Measurements from ENCODE around the gene ATRNL1.
"Not testable (repeated sequence)": the region's sequence is repeated elsewhere in the genome, so short reads cannot be mapped to it uniquely, and the experiment has no call there.

The ATRNL1 gene

DNA sequence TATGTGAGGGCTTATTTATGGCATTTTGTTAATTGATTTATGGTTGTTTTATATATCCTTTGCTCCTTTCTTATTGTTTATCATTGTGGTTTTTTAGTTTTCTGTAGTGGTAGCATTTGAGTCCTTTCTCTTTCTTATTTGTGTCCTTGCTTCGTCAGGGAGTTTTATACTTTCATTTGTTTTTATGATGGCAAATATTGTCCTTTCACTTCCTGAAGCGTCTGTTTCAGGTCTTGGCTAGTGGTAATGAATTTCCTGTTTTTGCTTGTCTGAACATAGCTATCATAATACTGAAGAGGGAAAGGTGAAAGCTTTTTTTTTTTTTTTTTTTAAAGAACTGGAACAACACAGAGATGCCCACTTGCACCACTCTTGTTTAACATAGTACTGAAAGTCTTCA, 228.2 kb downstream of the ATRNL1 start:
- no peak overlapping the region for H3K4me3 ChIP-seq (ENCODE audit: extremely low read depth, insufficient read depth, low read length, poor library complexity, severe bottlenecking)
- no peak overlapping the region for H3K27ac ChIP-seq (ENCODE audit: low read depth, low read length, severe bottlenecking)
- no peaks in the 10 kb centered on the region for H3K4me1 ChIP-seq (ENCODE audit: control insufficient read depth, insufficient read depth, low read length, poor library complexity, severe bottlenecking)
- H3K9me3 ChIP-seq (ENCODE audit: control insufficient read depth, low read length) = no peaks in the 10 kb centered on the region
- H3K36me3 ChIP-seq (ENCODE audit: control insufficient read depth, insufficient read depth, low read length) = no peaks in the 10 kb centered on the region
- WGBS, 2 experiments (ENCODE audit: insufficient coverage in 2 of 2) = no CpG with 5 or more reads among the region's 2 CpGs

DNA sequence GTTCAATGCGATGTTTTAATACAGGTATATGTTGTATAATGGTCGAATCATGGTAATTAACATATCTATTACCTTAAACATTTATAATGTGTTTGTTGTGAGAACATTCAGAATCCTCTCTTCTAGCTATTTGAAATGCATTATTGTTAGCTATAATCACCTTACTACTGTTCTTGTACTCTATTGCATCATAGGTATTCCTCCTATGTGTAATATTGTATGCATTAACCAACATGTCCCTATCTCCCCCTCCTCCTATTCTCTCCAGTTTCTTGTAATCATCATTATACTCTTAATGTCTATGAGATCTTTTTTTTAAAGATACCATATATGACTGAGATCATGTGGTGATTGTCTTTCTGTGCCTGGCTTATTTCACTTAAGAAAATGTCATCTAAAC, 235.2 kb downstream of the ATRNL1 start:
- Histone ChIP-seq H3K4me3 (ENCODE audit: extremely low read depth, insufficient read depth, low read length, poor library complexity, severe bottlenecking) (no peak overlapping the region), H3K36me3 (ENCODE audit: control insufficient read depth, insufficient read depth, low read length) (no peaks in the 10 kb centered on the region), H3K9me3 (ENCODE audit: control insufficient read depth, low read length) (no peaks in the 10 kb centered on the region), H3K27ac (ENCODE audit: low read depth, low read length, severe bottlenecking) (no peak overlapping the region), H3K4me1 (ENCODE audit: control insufficient read depth, insufficient read depth, low read length, poor library complexity, severe bottlenecking) (no peaks in the 10 kb centered on the region)
- no CpG with 5 or more reads among the region's 2 CpGs for WGBS, 2 experiments (ENCODE audit: insufficient coverage in 2 of 2)

DNA sequence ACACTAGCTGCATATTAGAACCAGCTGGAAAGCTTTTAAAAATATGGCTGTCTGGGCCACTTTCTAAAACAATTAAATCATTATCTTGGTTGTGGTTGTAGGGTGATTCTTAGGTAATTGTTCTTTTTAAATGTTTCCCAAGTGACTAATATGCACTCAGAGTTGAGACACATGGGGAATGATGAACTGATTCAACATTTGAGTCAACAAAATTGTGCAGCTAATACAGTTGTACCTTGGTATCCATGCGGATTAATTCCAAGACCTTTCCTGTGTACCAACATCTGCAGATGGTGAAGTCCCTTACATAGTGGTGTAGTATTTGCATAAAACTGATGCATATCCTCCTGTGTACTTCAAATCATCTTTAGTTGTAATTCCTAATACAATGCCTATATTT, 242.2 kb downstream of the ATRNL1 start:
- H3K4me3 ChIP-seq (ENCODE audit: extremely low read depth, insufficient read depth, low read length, poor library complexity, severe bottlenecking) = no peak overlapping the region
- no peak overlapping the region for H3K27ac ChIP-seq (ENCODE audit: low read depth, low read length, severe bottlenecking)
- WGBS, 2 experiments (ENCODE audit: insufficient coverage in 2 of 2) = 100% methylated on average over 1 of the region's 1 CpG; no CpG with 5 or more reads in 1 of the 2 experiments
- H3K9me3 ChIP-seq (ENCODE audit: control insufficient read depth, low read length) = no peaks in the 10 kb centered on the region
- no peaks in the 10 kb centered on the region for H3K36me3 ChIP-seq (ENCODE audit: control insufficient read depth, insufficient read depth, low read length)
- no peaks in the 10 kb centered on the region for H3K4me1 ChIP-seq (ENCODE audit: control insufficient read depth, insufficient read depth, low read length, poor library complexity, severe bottlenecking)

DNA sequence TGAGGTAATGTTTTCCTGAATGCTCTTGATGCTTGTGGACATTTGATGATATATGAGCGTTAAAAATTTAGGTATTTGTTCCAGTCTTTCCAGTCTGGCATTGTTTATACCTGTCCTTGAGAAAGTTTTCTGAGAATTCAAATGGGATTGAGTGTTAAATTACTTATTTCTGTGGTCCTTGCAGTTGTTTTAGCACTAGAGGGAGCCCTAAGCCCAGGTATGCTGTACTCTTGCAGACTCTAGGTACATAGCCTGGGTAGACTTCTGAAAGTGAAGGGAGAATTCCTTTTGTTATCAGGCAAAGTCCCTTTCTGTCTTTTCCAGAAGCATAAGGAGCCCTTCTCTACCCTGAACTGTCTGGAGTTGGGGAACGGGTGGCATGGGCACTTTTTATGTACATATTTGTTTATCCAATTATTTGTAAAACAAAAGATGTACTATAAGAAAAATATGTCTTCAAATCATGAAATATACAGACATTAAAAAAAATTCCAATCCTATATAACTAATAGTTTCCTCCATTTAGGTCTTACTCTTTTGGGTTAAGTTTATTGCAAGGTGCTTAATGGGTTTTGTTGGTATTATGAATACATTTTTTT, 262.1 kb downstream of the ATRNL1 start:
- H3K36me3 ChIP-seq (ENCODE audit: control insufficient read depth, insufficient read depth, low read length) = no peaks in the 10 kb centered on the region
- H3K4me3 ChIP-seq (ENCODE audit: extremely low read depth, insufficient read depth, low read length, poor library complexity, severe bottlenecking) = no peak overlapping the region
- no peak overlapping the region for H3K27ac ChIP-seq (ENCODE audit: low read depth, low read length, severe bottlenecking)
- no peaks in the 10 kb centered on the region for H3K9me3 ChIP-seq (ENCODE audit: control insufficient read depth, low read length)
- 0 to 9% methylated on average over 1 of the region's 2 CpGs for WGBS, 2 experiments (ENCODE audit: insufficient coverage in 2 of 2)
- no peaks in the 10 kb centered on the region for H3K4me1 ChIP-seq (ENCODE audit: control insufficient read depth, insufficient read depth, low read length, poor library complexity, severe bottlenecking)

DNA sequence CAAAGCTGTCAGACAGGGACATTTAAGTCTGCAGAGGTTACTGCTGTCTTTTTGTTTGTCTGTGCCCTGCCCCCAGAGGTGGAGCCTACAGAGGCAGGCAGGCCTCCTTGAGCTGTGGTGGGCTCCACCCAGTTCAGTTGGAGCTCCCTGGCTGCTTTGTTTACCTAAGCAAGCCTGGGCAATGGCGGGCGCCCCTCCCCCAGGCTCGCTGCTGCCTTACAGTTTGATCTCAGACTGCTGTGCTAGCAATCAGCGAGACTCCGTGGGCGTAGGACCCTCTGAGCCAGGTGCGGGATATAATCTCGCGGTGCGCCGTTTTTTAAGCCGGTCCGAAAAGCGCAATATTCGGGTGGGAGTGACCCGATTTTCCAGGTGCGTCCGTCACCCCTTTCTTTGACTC, 274.8 kb downstream of the ATRNL1 start:
- 84 to 100% methylated on average over 3 to 13 of the region's 18 CpGs for WGBS, 2 experiments (ENCODE audit: insufficient coverage in 2 of 2)
- not testable (repeated sequence) for H3K9me3 ChIP-seq (ENCODE audit: control insufficient read depth, low read length); H3K36me3 ChIP-seq (ENCODE audit: control insufficient read depth, insufficient read depth, low read length)

DNA sequence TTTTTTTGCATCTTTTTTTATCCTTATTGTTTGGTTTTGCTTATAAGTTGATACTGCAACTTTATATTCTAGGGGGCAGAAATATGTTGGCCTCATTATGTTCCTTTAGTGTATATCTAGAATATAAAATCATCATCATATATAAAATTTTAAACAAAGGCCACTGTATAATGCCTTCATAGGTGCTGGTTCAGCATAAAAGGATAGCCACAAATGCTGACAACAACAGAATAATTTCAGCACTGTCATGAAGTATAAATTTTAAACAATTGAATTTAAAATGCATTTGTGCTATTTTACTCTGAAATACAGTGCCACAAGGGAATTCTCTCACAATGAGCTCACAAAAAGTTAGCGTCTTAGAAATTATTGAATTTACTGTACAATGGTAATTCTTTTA, 285.9 kb downstream of the ATRNL1 start:
- Histone ChIP-seq H3K4me3 (ENCODE audit: extremely low read depth, insufficient read depth, low read length, poor library complexity, severe bottlenecking) (no peak overlapping the region), H3K27ac (ENCODE audit: low read depth, low read length, severe bottlenecking) (no peak overlapping the region), H3K4me1 (ENCODE audit: control insufficient read depth, insufficient read depth, low read length, poor library complexity, severe bottlenecking) (no peaks in the 10 kb centered on the region), H3K9me3 (ENCODE audit: control insufficient read depth, low read length) (no peaks in the 10 kb centered on the region), H3K36me3 (ENCODE audit: control insufficient read depth, insufficient read depth, low read length) (no peaks in the 10 kb centered on the region)
- WGBS, 2 experiments (ENCODE audit: insufficient coverage in 2 of 2) = no CpG with 5 or more reads among the region's 1 CpG

More for the DNA sequence above, 274.8 kb downstream of the ATRNL1 start:
- not testable (repeated sequence) for H3K27ac ChIP-seq (ENCODE audit: low read depth, low read length, severe bottlenecking); H3K4me1 ChIP-seq (ENCODE audit: control insufficient read depth, insufficient read depth, low read length, poor library complexity, severe bottlenecking); H3K4me3 ChIP-seq (ENCODE audit: extremely low read depth, insufficient read depth, low read length, poor library complexity, severe bottlenecking)

DNA sequence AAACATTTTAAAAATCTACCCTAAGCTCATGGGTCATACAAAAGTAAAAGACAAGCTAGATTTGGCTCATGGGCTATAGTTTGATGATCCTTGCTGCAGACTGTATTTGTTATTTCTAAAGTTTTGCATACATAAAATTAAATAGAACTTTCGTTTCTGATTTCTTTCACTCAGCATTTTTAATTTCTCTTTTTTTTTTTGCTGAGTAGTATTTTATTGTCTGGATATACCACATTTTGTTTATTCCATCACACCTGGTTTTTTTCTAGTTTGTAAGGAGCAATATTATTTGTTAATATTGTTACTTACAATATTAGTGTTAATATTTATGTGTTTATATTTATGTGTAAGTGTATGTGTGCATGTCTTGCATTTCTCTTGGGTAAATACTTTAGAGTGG, 291.5 kb downstream of the ATRNL1 start:
- H3K36me3 ChIP-seq (ENCODE audit: control insufficient read depth, insufficient read depth, low read length) = no peaks in the 10 kb centered on the region
- no CpG with 5 or more reads among the region's 1 CpG for WGBS, 2 experiments (ENCODE audit: insufficient coverage in 2 of 2)
- H3K9me3 ChIP-seq (ENCODE audit: control insufficient read depth, low read length) = no peaks in the 10 kb centered on the region
- no peak overlapping the region for H3K4me3 ChIP-seq (ENCODE audit: extremely low read depth, insufficient read depth, low read length, poor library complexity, severe bottlenecking)
- no peak overlapping the region for H3K27ac ChIP-seq (ENCODE audit: low read depth, low read length, severe bottlenecking)
- H3K4me1 ChIP-seq (ENCODE audit: control insufficient read depth, insufficient read depth, low read length, poor library complexity, severe bottlenecking) = no peaks in the 10 kb centered on the region

DNA sequence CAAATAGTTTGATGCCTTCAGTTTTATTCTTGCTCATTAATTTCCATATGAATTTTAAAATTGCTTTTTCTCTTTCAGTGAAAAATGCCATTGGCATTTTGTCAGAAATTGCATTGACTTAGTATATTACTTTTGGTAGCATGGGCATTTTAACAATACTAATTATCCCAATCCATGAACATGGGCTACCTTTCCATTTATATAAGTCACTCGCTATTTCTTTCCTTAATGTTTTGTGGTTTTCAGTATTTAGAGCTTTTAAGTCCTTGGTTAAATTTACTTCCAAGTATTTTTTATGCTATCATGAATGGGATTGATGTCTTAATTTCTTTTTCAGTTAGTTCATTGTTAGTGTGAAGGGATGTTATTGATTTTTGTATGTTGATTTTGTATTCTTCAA, 297.4 kb downstream of the ATRNL1 start:
- H3K4me1 ChIP-seq (ENCODE audit: control insufficient read depth, insufficient read depth, low read length, poor library complexity, severe bottlenecking) = no peaks in the 10 kb centered on the region
- H3K36me3 ChIP-seq (ENCODE audit: control insufficient read depth, insufficient read depth, low read length) = no peaks in the 10 kb centered on the region
- no CpG with 5 or more reads among the region's 1 CpG for WGBS, 2 experiments (ENCODE audit: insufficient coverage in 2 of 2)

DNA sequence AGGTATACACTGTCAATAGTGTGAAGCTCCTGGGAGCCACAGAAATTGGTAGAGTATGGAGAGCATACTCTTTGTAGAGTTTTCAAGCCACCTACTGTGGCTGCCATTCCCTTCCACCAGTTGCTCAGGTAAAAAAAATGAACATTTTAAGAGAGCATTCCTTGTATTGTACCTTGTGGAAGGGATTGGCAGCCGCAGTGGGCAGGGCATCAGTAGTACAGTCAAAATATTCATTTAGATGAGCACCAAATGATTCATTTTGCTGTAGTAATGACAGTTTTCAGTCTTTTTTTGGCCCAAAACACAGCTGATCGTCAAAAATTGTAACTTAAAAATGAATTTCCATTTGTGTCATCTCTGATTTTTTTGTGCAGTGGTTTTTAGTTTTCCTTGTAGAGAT, 304.9 kb downstream of the ATRNL1 start:
- no peak overlapping the region for H3K4me3 ChIP-seq (ENCODE audit: extremely low read depth, insufficient read depth, low read length, poor library complexity, severe bottlenecking)
- H3K36me3 ChIP-seq (ENCODE audit: control insufficient read depth, insufficient read depth, low read length) = no peaks in the 10 kb centered on the region
- H3K9me3 ChIP-seq (ENCODE audit: control insufficient read depth, low read length) = no peaks in the 10 kb centered on the region
- H3K27ac ChIP-seq (ENCODE audit: low read depth, low read length, severe bottlenecking) = no peak overlapping the region
- 80% methylated on average over 1 of the region's 2 CpGs; no CpG with 5 or more reads in 1 of the 2 experiments for WGBS, 2 experiments (ENCODE audit: insufficient coverage in 2 of 2)
- H3K4me1 ChIP-seq (ENCODE audit: control insufficient read depth, insufficient read depth, low read length, poor library complexity, severe bottlenecking) = no peaks in the 10 kb centered on the region

More for the DNA sequence above, 297.4 kb downstream of the ATRNL1 start:
- no peak overlapping the region for H3K27ac ChIP-seq (ENCODE audit: low read depth, low read length, severe bottlenecking)
- no peak overlapping the region for H3K4me3 ChIP-seq (ENCODE audit: extremely low read depth, insufficient read depth, low read length, poor library complexity, severe bottlenecking)
- no peaks in the 10 kb centered on the region for H3K9me3 ChIP-seq (ENCODE audit: control insufficient read depth, low read length)

DNA sequence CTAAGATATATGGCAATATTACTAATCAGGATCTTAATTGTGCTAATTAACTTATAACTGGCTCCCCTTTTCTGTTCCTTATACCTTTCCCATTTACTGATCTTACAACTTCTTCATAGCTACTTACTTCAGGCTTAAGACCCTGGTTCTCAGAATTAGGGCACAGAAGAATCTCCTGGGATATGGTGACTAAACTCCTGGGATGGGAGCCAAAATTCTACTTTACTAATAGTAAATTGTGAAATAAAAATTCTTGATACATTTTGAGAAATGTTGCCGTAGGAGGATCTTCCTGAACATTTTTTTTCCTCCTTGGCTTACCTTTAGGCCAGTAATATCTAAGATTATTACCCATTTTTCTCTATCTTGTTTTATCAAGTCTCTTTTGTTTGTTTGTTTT, 309.5 kb downstream of the ATRNL1 start:
- H3K27ac ChIP-seq (ENCODE audit: low read depth, low read length, severe bottlenecking) = no peak overlapping the region
- no peaks in the 10 kb centered on the region for H3K9me3 ChIP-seq (ENCODE audit: control insufficient read depth, low read length)
- no CpG with 5 or more reads among the region's 1 CpG for WGBS, 2 experiments (ENCODE audit: insufficient coverage in 2 of 2)
- H3K36me3 ChIP-seq (ENCODE audit: control insufficient read depth, insufficient read depth, low read length) = no peaks in the 10 kb centered on the region
- no peaks in the 10 kb centered on the region for H3K4me1 ChIP-seq (ENCODE audit: control insufficient read depth, insufficient read depth, low read length, poor library complexity, severe bottlenecking)
- H3K4me3 ChIP-seq (ENCODE audit: extremely low read depth, insufficient read depth, low read length, poor library complexity, severe bottlenecking) = no peak overlapping the region

DNA sequence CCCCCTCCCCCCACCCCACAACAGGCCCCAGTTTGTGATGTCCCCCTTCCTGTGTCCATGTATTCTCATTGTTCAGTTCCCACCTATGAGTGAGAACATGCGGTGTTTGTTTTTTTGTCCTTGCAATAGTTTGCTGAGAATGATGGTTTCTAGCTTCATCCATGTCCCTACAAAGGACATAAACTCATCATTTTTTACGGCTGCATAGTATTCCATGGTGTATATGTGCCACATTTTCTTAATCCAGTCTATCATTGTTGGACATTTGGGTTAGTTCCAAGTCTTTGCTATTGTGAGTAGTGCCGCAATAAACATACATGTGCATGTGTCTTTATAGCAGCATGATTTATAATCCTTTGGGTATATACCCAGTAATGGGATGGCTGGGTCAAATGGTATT, 312.7 kb downstream of the ATRNL1 start:
- H3K4me3 ChIP-seq (ENCODE audit: extremely low read depth, insufficient read depth, low read length, poor library complexity, severe bottlenecking); H3K4me1 ChIP-seq (ENCODE audit: control insufficient read depth, insufficient read depth, low read length, poor library complexity, severe bottlenecking); H3K36me3 ChIP-seq (ENCODE audit: control insufficient read depth, insufficient read depth, low read length); H3K9me3 ChIP-seq (ENCODE audit: control insufficient read depth, low read length); H3K27ac ChIP-seq (ENCODE audit: low read depth, low read length, severe bottlenecking): not testable (repeated sequence)
- WGBS, 2 experiments (ENCODE audit: insufficient coverage in 2 of 2) = no CpG with 5 or more reads among the region's 3 CpGs

Measured in mesodermal cell (in vitro differentiated cells).